A549 (cell line): Measurements from ENCODE around the gene GABBR1. TPM values are rescaled to one million over a fixed set of nuclear protein-coding genes. Genes with fewer than 3 reads are reported as not detected.

Experiments used
- ATAC-seq, 2 experiments: fragments of 200-7000 bp in 1 of 2; fragments of >200 bp in 1 of 2; cut with Nextera tagmentation in 1 of 2; cut with Tn5 transposase in 1 of 2; 3 replicates each; pipeline versions ENCODE4 v1.8.0 to v1.9.1; 2018 to 2020; ENCODE audit warnings: mild to moderate bottlenecking in 1 of 2, moderate library complexity in 1 of 2
- CTCF ChIA-PET: fragments of 300-600 bp; sonication (Branson Sonifier 250); formaldehyde crosslinking; extraction: SDS; loops from one replicate; lab custom pipeline; 2021; ENCODE audit warnings: antibody characterized with exemption, inconsistent platforms; lab: Yijun Ruan, JAX
- POLR2A ChIA-PET: fragments of 350-600 bp; formaldehyde crosslinking; extraction: SDS; loops from one replicate; lab custom pipeline; 2021; ENCODE audit warnings: antibody characterized with exemption, inconsistent platforms; lab: Yijun Ruan, JAX
- DNase-seq, 2 experiments: peaks; one replicate each; pipeline versions ENCODE4 v3.0.0 to v3.0.0-alpha.2; 2011 to 2016; ENCODE audit warnings: low read depth in 1 of 2, low spot score in 1 of 2
- FAIRE-seq: peaks from 2 replicates; lab custom pipeline; 2011; peaks lifted over from hg19 to GRCh38; lab: Jason Lieb, UNC
- H3K27ac ChIP-seq, 2 experiments: fragments of >200 bp; sonication (Bioruptor Twin); formaldehyde crosslinking; 3 replicates each; pipeline ENCODE4 v1.5.1; 2016 to 2017
- H3K4me1 ChIP-seq: fragments of >200 bp; sonication (Bioruptor Twin); formaldehyde crosslinking; 3 replicates; pipeline ENCODE4 v1.6.1; 2016
- H3K4me2 ChIP-seq: fragments of >200 bp; sonication (Bioruptor Twin); formaldehyde crosslinking; 3 replicates; pipeline ENCODE4 v1.6.1; 2016
- H3K4me3 ChIP-seq: fragments of >200 bp; sonication (Bioruptor Twin); formaldehyde crosslinking; 3 replicates; pipeline ENCODE4 v1.5.1; 2016
- H3K9me3 ChIP-seq: fragments of >200 bp; sonication (Bioruptor Twin); formaldehyde crosslinking; 3 replicates; pipeline ENCODE4 v1.6.1; 2016
- CTCF ChIP-seq: fragments of >200 bp; sonication (Bioruptor Twin); formaldehyde crosslinking; IDR thresholded peaks from 3 replicates; pipeline ENCODE4 v1.5.1; 2016
- E2F6 ChIP-seq: IDR thresholded peaks from 2 replicates; pipeline ENCODE4 v1.6.1; 2012; ENCODE audit warnings: low read depth, borderline replicate concordance
- ELK1 ChIP-seq: fragments of 150-350 bp; IDR thresholded peaks from 2 replicates; pipeline ENCODE4 v1.6.1; 2014; ENCODE audit warnings: low read depth, mild to moderate bottlenecking, low read length
- HOXB5 ChIP-seq: fragments of 250-450 bp; sonication (Bioruptor Pico); IDR thresholded peaks from 2 replicates; pipeline ENCODE4 v1.5.0; 2020; ENCODE audit warnings: mild to moderate bottlenecking, moderate library complexity
- MAX ChIP-seq: IDR thresholded peaks from 2 replicates; pipeline ENCODE4 v1.6.1; 2012
- MYC ChIP-seq: IDR thresholded peaks from 2 replicates; pipeline ENCODE4 v1.6.1; 2012; ENCODE audit warnings: mild to moderate bottlenecking, inconsistent platforms, low read length, improper control_type of control experiment, borderline replicate concordance
- PHF8 ChIP-seq: fragments of 200-600 bp; sonication (generic); IDR thresholded peaks from 2 replicates; pipeline ENCODE4 v1.6.1; 2016; ENCODE audit warnings: low read depth, mild to moderate bottlenecking, antibody characterized with exemption, moderate library complexity, borderline replicate concordance
- RAD21 ChIP-seq, 2 experiments: fragments of >200 bp in 1 of 2; sonication (Bioruptor Twin) in 1 of 2; formaldehyde crosslinking in 1 of 2; IDR thresholded peaks in 1 of 2; conservative IDR thresholded peaks in 1 of 2; 2 replicates in 1 of 2; 3 replicates in 1 of 2; pipeline ENCODE4 v1.6.1; 2012 to 2018; ENCODE audit warnings: inconsistent platforms in 1 of 2
- REST ChIP-seq: fragments of 200-600 bp; sonication (generic); IDR thresholded peaks from 2 replicates; pipeline ENCODE4 v1.6.1; 2016; ENCODE audit warnings: antibody characterized with exemption, mild to moderate bottlenecking, moderate library complexity
- SMC3 ChIP-seq: fragments of >200 bp; sonication (Bioruptor Twin); formaldehyde crosslinking; IDR thresholded peaks from 3 replicates; pipeline ENCODE4 v1.6.1; 2018; ENCODE audit warnings: inconsistent platforms
- ZC3H11A ChIP-seq: fragments of 450-650 bp; IDR thresholded peaks from 2 replicates; pipeline ENCODE4 v1.6.1; 2014; ENCODE audit warnings: antibody characterized with exemption, mild to moderate bottlenecking
- WGBS: methylation state at CpG from one replicate; pipeline ENCODE4 v1.1.6; 2017; ENCODE audit errors: missing lambda C conversion rate; 5-methylcytosine and 5-hydroxymethylcytosine counted together
- polyA plus RNA-seq, 4 experiments: library from polyadenylated mRNA; depleted of rRNA in 3 of 4; stranded (reverse); fragments of >200 nt; fragmentation: RNase III in 1 of 4; extraction: RNeasy Plus Mini Kit Qiagen cat#74134 plus additional on column Dnase treatment in 1 of 4; gene quantifications; 2 replicates in 3 of 4; 3 replicates in 1 of 4; pipeline ENCODE4 v1.2.3, GENCODE V29; 2011 to 2017

GABBR1 gene
- polyA plus RNA-seq, 2 of the 4 experiments (the other 2 are of a cell fraction), result 6.8 to 9.0 TPM

GRCh38 chr6:29629571-29629970 is 3.4 kb downstream of the GABBR1 start:
- FAIRE-seq, result no peak
- ChIA-PET CTCF (interaction anchor here (18.2 kb wide), 1 partner anchor 21 kb away, joined by 183 read pairs; no protein-coding TSS in a partner anchor), POLR2A (no interaction called here)
- TF ChIP-seq PHF8 (no peak), MYC (no peak), ZC3H11A (no peak), REST (no peak), ELK1 (no peak)
- Histone ChIP-seq H3K4me3 (no peak overlapping the region), H3K27ac (no peak overlapping the region), H3K4me1 (peaks cover 14% of the 10 kb centered on the region), H3K9me3 (no peaks in the 10 kb centered on the region), H3K4me2 (peak overlapping the region; percentile 99)
- no peak for ATAC-seq
- no peak for DNase-seq
- WGBS, result 94% methylated on average over 2 of the region's 2 CpGs

GRCh38 chr6:29628419-29629281 is 4.3 kb downstream of the GABBR1 start:
- Histone ChIP-seq H3K4me3 (peak overlapping the region; percentile 56), H3K4me1 (peaks cover 14% of the 10 kb centered on the region), H3K4me2 (peak overlapping the region; percentile 99), H3K9me3 (no peaks in the 10 kb centered on the region), H3K27ac (peak overlapping the region; percentile 67 to 86)
- ChIA-PET CTCF (interaction anchor here (18.2 kb wide), 1 partner anchor 22 kb away, joined by 183 read pairs; no protein-coding TSS in a partner anchor), POLR2A (no interaction called here)
- ATAC-seq, result peak; percentile 64 to 82
- 8% methylated on average over 23 of the region's 32 CpGs for WGBS
- no peak for FAIRE-seq
- peak; percentile 25; the same call in 1 of the 3 replicates for TF ChIP-seq SMC3
- peak; percentile 54 for TF ChIP-seq CTCF
- peak; percentile 30 to 33; a peak in 2 of 5 replicates for TF ChIP-seq RAD21 (conservative IDR thresholded peaks at IDR 0.05 in 1 of 2, IDR thresholded peaks at IDR 0.05 in 1 of 2)
- peak; percentile 75 for TF ChIP-seq MAX
- no peak for TF ChIP-seq E2F6
- no peak for TF ChIP-seq HOXB5 (CRISPR knock-in tag)
- DNase-seq, result peak; percentile 71 to 81
